ENCODE data around the gene MICAL3.

DNA sequence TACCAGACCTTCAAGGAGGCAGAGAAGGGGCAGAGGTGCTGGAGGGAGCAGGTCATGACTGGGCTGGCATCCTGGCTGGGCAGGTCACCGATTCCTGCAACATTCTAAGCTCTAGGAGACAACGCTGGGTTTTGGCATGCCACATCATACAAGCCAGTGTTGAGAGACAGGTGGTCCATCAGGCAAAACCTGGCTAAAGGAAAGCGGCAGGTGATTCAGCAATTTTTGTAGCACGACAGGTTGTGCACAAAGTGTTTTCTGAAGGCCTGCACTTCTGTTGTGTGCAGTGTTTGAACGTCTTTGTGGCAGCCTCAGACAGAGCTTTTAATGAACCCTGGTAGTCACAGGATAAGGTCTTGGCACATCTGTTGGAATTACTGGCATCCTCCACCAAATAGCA lies 180.2 kb downstream of the MICAL3 start:
- TF ChIP-seq, protein P1, sequence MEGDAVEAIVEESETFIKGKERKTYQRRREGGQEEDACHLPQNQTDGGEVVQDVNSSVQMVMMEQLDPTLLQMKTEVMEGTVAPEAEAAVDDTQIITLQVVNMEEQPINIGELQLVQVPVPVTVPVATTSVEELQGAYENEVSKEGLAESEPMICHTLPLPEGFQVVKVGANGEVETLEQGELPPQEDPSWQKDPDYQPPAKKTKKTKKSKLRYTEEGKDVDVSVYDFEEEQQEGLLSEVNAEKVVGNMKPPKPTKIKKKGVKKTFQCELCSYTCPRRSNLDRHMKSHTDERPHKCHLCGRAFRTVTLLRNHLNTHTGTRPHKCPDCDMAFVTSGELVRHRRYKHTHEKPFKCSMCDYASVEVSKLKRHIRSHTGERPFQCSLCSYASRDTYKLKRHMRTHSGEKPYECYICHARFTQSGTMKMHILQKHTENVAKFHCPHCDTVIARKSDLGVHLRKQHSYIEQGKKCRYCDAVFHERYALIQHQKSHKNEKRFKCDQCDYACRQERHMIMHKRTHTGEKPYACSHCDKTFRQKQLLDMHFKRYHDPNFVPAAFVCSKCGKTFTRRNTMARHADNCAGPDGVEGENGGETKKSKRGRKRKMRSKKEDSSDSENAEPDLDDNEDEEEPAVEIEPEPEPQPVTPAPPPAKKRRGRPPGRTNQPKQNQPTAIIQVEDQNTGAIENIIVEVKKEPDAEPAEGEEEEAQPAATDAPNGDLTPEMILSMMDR (IDR thresholded peaks at IDR 0.05), result no peak
- no peak for TF ChIP-seq POLR2A (IDR thresholded peaks at IDR 0.05)
